K562 (cell line): ENCODE measurements around the gene DYNC2H1. TPM values are rescaled to one million over a fixed set of nuclear protein-coding genes. Genes with fewer than 3 reads are reported as not detected.

Experiments
- ATAC-seq: fragments of 200-7000 bp; cut with Tn5 transposase; 3 replicates; pipeline ENCODE4 v1.9.1; 2020; ENCODE audit warnings: moderate library complexity
- BruUV-seq: library from RNA; stranded (reverse); fragments of 400-500 nt; replicated peaks from 2 replicates; lab custom pipeline; 2021; lab: Mats Ljungman, UMichigan
- CTCF ChIA-PET: fragments of 300-600 bp; formaldehyde crosslinking; extraction: SDS; loops from one replicate; lab custom pipeline; 2021; ENCODE audit warnings: low intra/inter-chr PET ratio; lab: Yijun Ruan, JAX
- POLR2A ChIA-PET: fragments of 300-600, 350-650 bp; sonication (Branson Sonifier 250); formaldehyde crosslinking; extraction: SDS; loops from one replicate; lab custom pipeline; 2021; ENCODE audit warnings: antibody characterized with exemption, inconsistent platforms; lab: Yijun Ruan, JAX
- DNase-seq, 4 experiments: peaks; one replicate each; pipeline versions ENCODE4 v3.0.0 to v3.0.0-alpha.2; 2011 to 2018; ENCODE audit warnings: low spot score in 3 of 4, mixed read lengths in 3 of 4; ENCODE audit errors: extremely low read depth in 1 of 4
- FAIRE-seq: peaks from 2 replicates; lab custom pipeline; 2011; peaks lifted over from hg19 to GRCh38; lab: Jason Lieb, UNC
- H2AFZ ChIP-seq: 2 replicates; pipeline ENCODE4 v1.6.0; 2011; ENCODE audit warnings: low read depth, low read length, control low read depth, inconsistent platforms
- H3K27ac ChIP-seq: fragments of 200-600 bp; 3 replicates; pipeline ENCODE4 v1.8.0; 2011; ENCODE audit warnings: low read depth, mild to moderate bottlenecking, control low read depth, inconsistent platforms, low read length, moderate library complexity, mixed read lengths; ENCODE audit errors: extremely low read depth
- H3K27me3 ChIP-seq, 2 experiments: fragments of 300-600 bp in 1 of 2; 2 replicates in 1 of 2; 3 replicates in 1 of 2; pipeline versions ENCODE4 v1.6.0 to v1.8.0; 2011; ENCODE audit warnings: inconsistent platforms in 2 of 2, low read length in 2 of 2, mild to moderate bottlenecking in 1 of 2, mixed read lengths in 1 of 2, moderate library complexity in 1 of 2; ENCODE audit not compliant: control insufficient read depth in 2 of 2, insufficient read depth in 2 of 2
- H3K36me3 ChIP-seq: fragments of 300-600 bp; 3 replicates; pipeline ENCODE4 v1.8.0; 2011; ENCODE audit warnings: mild to moderate bottlenecking, low read length, inconsistent platforms; ENCODE audit not compliant: control insufficient read depth, insufficient read depth
- H3K4me1 ChIP-seq, 2 experiments: fragments of 200-600 bp in 1 of 2; replicated peaks in 1 of 2; 2 replicates in 1 of 2; 3 replicates in 1 of 2; pipeline versions ENCODE4 v1.5.1 to v1.8.0; 2011; ENCODE audit warnings: inconsistent platforms in 2 of 2, low read length in 2 of 2, mild to moderate bottlenecking in 1 of 2, mixed read lengths in 1 of 2, moderate library complexity in 1 of 2; ENCODE audit not compliant: control insufficient read depth in 2 of 2, insufficient read depth in 2 of 2
- H3K4me2 ChIP-seq: 2 replicates; pipeline ENCODE4 v1.6.1; 2011; ENCODE audit warnings: low read length, control low read depth, inconsistent platforms, mixed read lengths; ENCODE audit not compliant: insufficient read depth
- H3K4me3 ChIP-seq: fragments of 200-600 bp; sonication (generic), shearing (Covaris generic); 2 replicates; pipeline ENCODE4 v1.5.1; 2016; ENCODE audit warnings: control low read depth, inconsistent platforms
- H3K79me2 ChIP-seq: fragments of 200-600 bp; 3 replicates; pipeline ENCODE4 v1.8.0; 2011; ENCODE audit warnings: low read length, inconsistent platforms; ENCODE audit not compliant: control insufficient read depth, insufficient read depth
- H3K9ac ChIP-seq, 2 experiments: 2 replicates each; pipeline versions ENCODE4 v1.6.0 to v1.6.1; 2011; ENCODE audit warnings: low read depth in 2 of 2, low read length in 2 of 2, control low read depth in 1 of 2, inconsistent platforms in 1 of 2, mild to moderate bottlenecking in 1 of 2, mixed read lengths in 1 of 2; ENCODE audit not compliant: insufficient read depth in 1 of 2
- H3K9me1 ChIP-seq: one replicate; pipeline ENCODE4 v1.6.0; 2011; ENCODE audit warnings: inconsistent platforms, mild to moderate bottlenecking, low read length, moderate library complexity; ENCODE audit not compliant: control insufficient read depth, insufficient read depth
- H3K9me3 ChIP-seq: replicated peaks from 2 replicates; pipeline ENCODE4 v1.5.1; 2011; ENCODE audit warnings: low read depth, low read length, inconsistent platforms; ENCODE audit not compliant: control insufficient read depth, insufficient read depth
- H4K20me1 ChIP-seq: replicated peaks from 2 replicates; pipeline ENCODE4 v1.6.1; 2011; ENCODE audit warnings: low read length, inconsistent platforms, mixed read lengths; ENCODE audit not compliant: control insufficient read depth, insufficient read depth
- BRD4 ChIP-seq: fragments of 200-600 bp; sonication (generic); IDR thresholded peaks from 2 replicates; pipeline ENCODE4 v1.6.1; 2017; ENCODE audit warnings: inconsistent platforms
- HDAC8 ChIP-seq: fragments of 450-650 bp; IDR thresholded peaks from 2 replicates; pipeline ENCODE4 v1.6.1; 2016; ENCODE audit warnings: mild to moderate bottlenecking, missing genetic modification characterization, moderate library complexity, missing compliant biosample characterization
- NCOA2 ChIP-seq, 2 experiments: fragments of 450-650 bp; IDR thresholded peaks; 2 replicates each; pipeline ENCODE4 v1.6.1; 2018; ENCODE audit warnings: mild to moderate bottlenecking in 2 of 2, moderate library complexity in 1 of 2; ENCODE audit not compliant: partially characterized antibody in 2 of 2
- NR1H2 ChIP-seq: sonication (generic); formaldehyde crosslinking; IDR thresholded peaks from 2 replicates; pipeline ENCODE4 v1.4.0; 2020; ENCODE audit warnings: mild to moderate bottlenecking, missing genetic modification reagents
- STAT5B ChIP-seq: fragments of 250-450 bp; sonication (Bioruptor Pico); IDR thresholded peaks from 2 replicates; pipeline ENCODE4 v1.8.0; 2021; ENCODE audit warnings: mild to moderate bottlenecking, inconsistent platforms
- ZNF282 ChIP-seq: sonication (generic); formaldehyde crosslinking; IDR thresholded peaks from 2 replicates; pipeline ENCODE4 v1.8.1; 2023; ENCODE audit warnings: missing genetic modification reagents
- WGBS: fragments of 100-300 bp; shearing (Covaris generic); methylation state at CpG from one replicate; pipeline ENCODE4 v1.1.6; 2016; ENCODE audit warnings: low coverage, mixed read lengths; ENCODE audit not compliant: insufficient coverage; ENCODE audit errors: missing lambda C conversion rate; 5-methylcytosine and 5-hydroxymethylcytosine counted together
- in situ Hi-C: fragments of 300-500 bp; cut with MboI; formaldehyde crosslinking; loops from 4 replicates; pipeline ENCODE4 v1.15.0; 2018; ENCODE audit warnings: inconsistent platforms, mixed read lengths
- intact Hi-C: fragments of 100-400 bp; cut with micrococcal nuclease; formaldehyde crosslinking; loops from 2 replicates; pipeline ENCODE4 v1.14.2; 2022
- polyA plus RNA-seq, 8 experiments: library from polyadenylated mRNA; depleted of rRNA in 4 of 8; stranded (reverse) in 5 of 8; unstranded in 3 of 8; fragments of >200 nt; fragmentation: Nextera tagmentation in 2 of 8; fragmentation: Illumina TruSeq in 1 of 8; extraction: Ambion mirVana in 2 of 8; extraction: Trizol in 1 of 8; gene quantifications; 2 replicates each; pipeline versions ENCODE4 v1.2.1 to v1.2.3, GENCODE V29; 2011 to 2014; ENCODE audit warnings: inconsistent platforms in 1 of 8, missing spikeins in 1 of 8
- total RNA-seq, 7 experiments: library from RNA; depleted of rRNA in 6 of 7; stranded (reverse); fragments of >200 nt in 6 of 7; fragmentation: Illumina TruSeq in 2 of 7; extraction: Trizol in 2 of 7; gene quantifications; 2 replicates each; pipeline versions ENCODE4 v1.2.1 to v1.2.3, GENCODE V29; 2011 to 2021; ENCODE audit warnings: low replicate concordance in 1 of 7
- TF ChIP-seq, protein P1 (sequence below): IDR thresholded peaks from 2 replicates; pipeline ENCODE4 v1.6.1; 2014; ENCODE audit warnings: antibody characterized with exemption

Gene DYNC2H1
- total and polyA plus RNA-seq, 9 of the 15 experiments (the other 6 are each of a cell fraction or from before 2014, with no cell fraction given) = 0.08 to 0.64 (median 0.20) TPM

DNA sequence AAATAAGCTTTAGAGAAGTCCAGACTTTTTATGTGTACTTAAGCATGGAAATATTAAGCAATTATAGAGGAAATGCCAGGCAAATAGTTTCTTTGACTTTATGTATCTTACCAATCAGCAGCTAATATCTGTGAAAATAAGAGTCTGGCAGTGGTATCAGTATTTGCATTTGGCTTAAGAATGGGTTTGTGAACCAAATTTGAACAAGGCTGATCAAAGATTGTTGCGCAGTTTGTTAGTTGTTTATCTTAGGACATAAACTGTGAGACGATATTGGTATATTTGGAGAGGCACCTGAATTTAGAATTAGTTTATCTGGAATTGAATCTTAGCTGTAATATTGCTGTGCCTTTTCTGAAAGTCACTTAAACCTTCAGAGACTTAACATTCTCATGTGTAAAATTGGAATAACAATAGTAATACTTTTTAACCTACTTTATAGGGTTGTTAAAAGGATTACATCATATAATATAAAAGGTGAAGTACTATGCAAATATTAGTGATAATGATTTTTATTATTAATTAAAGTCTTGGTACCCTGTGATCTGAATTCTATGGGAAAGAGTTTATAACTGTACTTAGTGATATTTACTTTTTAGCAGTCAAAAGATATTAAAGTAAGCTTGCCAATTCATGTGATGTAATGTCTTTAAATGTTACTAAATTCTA, 66.4 kb downstream of the DYNC2H1 start:
- Histone ChIP-seq H3K9me3 (no peaks in the 10 kb centered on the region), H3K4me1 (no peaks in the 10 kb centered on the region), H3K4me2 (no peak overlapping the region), H3K9ac (no peak overlapping the region)
- POLR2A ChIA-PET = interaction anchor here (0.6 kb wide), 1 partner anchor 251 kb away, joined by 3 read pairs; no protein-coding TSS in a partner anchor
- no TSS peak for BruUV-seq
- WGBS = 0% methylated on average over 2 of the region's 2 CpGs
- DNase-seq = no peak
- TF ChIP-seq BRD4 (no peak), NCOA2 (IDR thresholded peaks at IDR 0.05; ENCODE audit: partially characterized antibody in 2 of 2) (no peak), STAT5B (CRISPR knock-in tag) (no peak)
- TF ChIP-seq, all 486 proteins: peak for 0
- H3K36me3 ChIP-seq = no peaks in the 10 kb centered on the region
- ATAC-seq (no peak), FAIRE-seq (no peak)
- H3K27me3 ChIP-seq = no peaks in the 10 kb centered on the region
- H4K20me1 ChIP-seq = no peaks in the 10 kb centered on the region
- no peak overlapping the region for H3K27ac ChIP-seq
- H2AFZ ChIP-seq = no peak overlapping the region
- in situ Hi-C loops (no loop called here), intact Hi-C loops (no loop called here)
- no peak overlapping the region for H3K4me3 ChIP-seq
- no peaks in the 10 kb centered on the region for H3K9me1 ChIP-seq
- H3K79me2 ChIP-seq = no peaks in the 10 kb centered on the region
- CTCF ChIA-PET = no interaction called here

DNA sequence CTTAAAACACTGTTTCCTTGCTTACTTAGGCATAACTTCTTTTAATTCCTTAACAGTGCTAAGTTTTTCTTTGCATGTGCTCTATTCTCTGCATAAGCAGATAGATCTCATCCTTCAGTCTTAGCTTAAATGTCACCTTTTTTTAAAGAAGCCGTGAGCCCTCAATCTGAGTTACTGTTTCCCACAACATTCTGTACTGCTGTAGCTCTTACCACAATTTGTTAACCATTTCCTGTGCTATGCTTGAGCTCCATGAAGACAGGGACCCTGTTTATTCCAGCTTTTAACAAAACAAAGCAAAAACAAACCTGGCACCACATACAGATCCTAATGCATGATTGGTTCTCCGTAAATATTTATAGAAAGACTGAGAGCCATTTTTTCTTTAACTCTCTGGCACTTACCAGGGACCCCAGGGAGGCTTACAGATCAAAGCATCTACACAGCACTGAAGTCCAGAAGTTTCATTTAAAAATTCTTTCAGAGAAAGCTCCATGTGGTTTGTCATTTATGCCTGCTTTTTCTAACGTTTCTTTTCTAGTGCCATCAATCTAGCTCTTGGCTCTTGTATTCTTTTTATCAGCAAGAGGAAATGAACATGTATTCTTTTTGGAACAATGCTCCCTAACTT, 74.9 kb downstream of the DYNC2H1 start:
- DNase-seq (no peak), ATAC-seq (no peak), FAIRE-seq (no peak)
- Histone ChIP-seq H3K9me3 (no peaks in the 10 kb centered on the region), H3K9me1 (no peaks in the 10 kb centered on the region), H3K4me3 (no peak overlapping the region), H3K36me3 (no peaks in the 10 kb centered on the region), H3K27me3 (no peaks in the 10 kb centered on the region), H2AFZ (no peak overlapping the region), H3K27ac (no peak overlapping the region), H4K20me1 (no peaks in the 10 kb centered on the region), H3K79me2 (no peaks in the 10 kb centered on the region), H3K4me1 (no peaks in the 10 kb centered on the region), H3K9ac (no peak overlapping the region), H3K4me2 (no peak overlapping the region)
- in situ Hi-C loops = no loop called here
- TF ChIP-seq, protein P1, sequence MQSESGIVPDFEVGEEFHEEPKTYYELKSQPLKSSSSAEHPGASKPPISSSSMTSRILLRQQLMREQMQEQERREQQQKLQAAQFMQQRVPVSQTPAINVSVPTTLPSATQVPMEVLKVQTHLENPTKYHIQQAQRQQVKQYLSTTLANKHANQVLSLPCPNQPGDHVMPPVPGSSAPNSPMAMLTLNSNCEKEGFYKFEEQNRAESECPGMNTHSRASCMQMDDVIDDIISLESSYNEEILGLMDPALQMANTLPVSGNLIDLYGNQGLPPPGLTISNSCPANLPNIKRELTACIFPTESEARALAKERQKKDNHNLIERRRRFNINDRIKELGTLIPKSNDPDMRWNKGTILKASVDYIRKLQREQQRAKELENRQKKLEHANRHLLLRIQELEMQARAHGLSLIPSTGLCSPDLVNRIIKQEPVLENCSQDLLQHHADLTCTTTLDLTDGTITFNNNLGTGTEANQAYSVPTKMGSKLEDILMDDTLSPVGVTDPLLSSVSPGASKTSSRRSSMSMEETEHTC = no peak
- TF ChIP-seq NR1H2 (no peak), HDAC8 (tag) (no peak), ZNF282 (CRISPR knock-in tag) (no peak)
- CTCF ChIA-PET = no interaction called here
- no TSS peak for BruUV-seq
- 3% methylated on average over 3 of the region's 3 CpGs for WGBS
- POLR2A ChIA-PET = interaction anchor here (0.6 kb wide), 1 partner anchor 37 kb away, joined by 3 read pairs; no protein-coding TSS in a partner anchor
- intact Hi-C loops = no loop called here
